ENCODE measurements around the gene CARD9.

- no peak for TF ChIP-seq CTCF (IDR thresholded peaks at IDR 0.05)
- no peak for TF ChIP-seq POLR2A (IDR thresholded peaks at IDR 0.05)
These were observed 3.4 kb downstream of the CARD9 start for GRCh38 chr9:136370037-136370436.

Measured in esophagus squamous epithelium (tissue), 4 donors.